ENCODE measurements around the gene LCLAT1. TPM values are rescaled to one million over a fixed set of nuclear protein-coding genes. Genes with fewer than 3 reads are reported as not detected.

Gene LCLAT1
- total RNA-seq, 1 experiment from 2014 or later = 32.9 TPM

- Histone ChIP-seq H3T11ph (ENCODE audit: low read length) (no peak overlapping the region), H4K91ac (ENCODE audit: insufficient read length, low read depth, low read length) (no peak overlapping the region), H3K79me2 (ENCODE audit: insufficient read depth, low read length) (no peaks in the 10 kb centered on the region), H4K8ac (replicated peaks; ENCODE audit: insufficient read length, low read depth, low read length) (no peak overlapping the region), H2AFZ (ENCODE audit: low read length) (no peak overlapping the region), H3K4me2 (ENCODE audit: insufficient read depth, insufficient read length, low read length) (no peak overlapping the region), H3K14ac (ENCODE audit: insufficient read depth, low read length) (no peak overlapping the region), H2BK5ac (ENCODE audit: insufficient read length, low read length) (no peak overlapping the region), H3K23ac (ENCODE audit: insufficient read length, low read depth, low read length) (no peak overlapping the region), H4K5ac (ENCODE audit: insufficient read length, low read depth, low read length) (no peak overlapping the region), H3K27me3 (ENCODE audit: insufficient read depth, low read length) (no peaks in the 10 kb centered on the region), H3K23me2 (ENCODE audit: insufficient read length, low read depth, low read length, poor library complexity, severe bottlenecking) (no peaks in the 10 kb centered on the region), H3K4ac (ENCODE audit: low read depth, low read length) (no peak overlapping the region), H2AK5ac (ENCODE audit: insufficient read length, low read length) (no peak overlapping the region), H4K20me1 (ENCODE audit: control insufficient read depth, insufficient read depth, insufficient read length) (no peaks in the 10 kb centered on the region), H3K18ac (ENCODE audit: insufficient read length, low read depth, low read length) (no peak overlapping the region), H3K9me3 (ENCODE audit: control insufficient read depth, low read depth, low read length) (no peaks in the 10 kb centered on the region), H3K27ac (ENCODE audit: insufficient read length, low read depth, low read length) (no peak overlapping the region), H3K9ac (ENCODE audit: extremely low read depth, insufficient read length, low read length) (no peak overlapping the region), H2BK20ac (ENCODE audit: low read depth, low read length, poor library complexity, severe bottlenecking) (no peak overlapping the region), H3K4me1 (ENCODE audit: insufficient read depth, low read length) (peaks cover 6% of the 10 kb centered on the region; the same call in 1 of the 2 replicates), H2BK120ac (ENCODE audit: low read depth, low read length, poor library complexity, severe bottlenecking) (no peak overlapping the region), H3K56ac (ENCODE audit: insufficient read length, low read depth, low read length) (no peak overlapping the region), H2BK15ac (ENCODE audit: low read depth, low read length) (no peak overlapping the region), H3K79me1 (ENCODE audit: insufficient read depth, low read depth, low read length, poor library complexity, severe bottlenecking) (no peaks in the 10 kb centered on the region), H2BK12ac (ENCODE audit: insufficient read length, low read depth, low read length) (no peak overlapping the region)
- no peaks in the 10 kb centered on the region for H3K36me3 Mint-ChIP-seq (ENCODE audit: insufficient read depth in 1 of 3, low read depth in 3 of 3)
- H3K4me1 Mint-ChIP-seq = peaks cover 17 to 21% of the 10 kb centered on the region in 2 experiments
- no peak overlapping the region for H3K27ac Mint-ChIP-seq
- H3K9me3 Mint-ChIP-seq = no peaks in the 10 kb centered on the region
- TF ChIP-seq, protein P1, sequence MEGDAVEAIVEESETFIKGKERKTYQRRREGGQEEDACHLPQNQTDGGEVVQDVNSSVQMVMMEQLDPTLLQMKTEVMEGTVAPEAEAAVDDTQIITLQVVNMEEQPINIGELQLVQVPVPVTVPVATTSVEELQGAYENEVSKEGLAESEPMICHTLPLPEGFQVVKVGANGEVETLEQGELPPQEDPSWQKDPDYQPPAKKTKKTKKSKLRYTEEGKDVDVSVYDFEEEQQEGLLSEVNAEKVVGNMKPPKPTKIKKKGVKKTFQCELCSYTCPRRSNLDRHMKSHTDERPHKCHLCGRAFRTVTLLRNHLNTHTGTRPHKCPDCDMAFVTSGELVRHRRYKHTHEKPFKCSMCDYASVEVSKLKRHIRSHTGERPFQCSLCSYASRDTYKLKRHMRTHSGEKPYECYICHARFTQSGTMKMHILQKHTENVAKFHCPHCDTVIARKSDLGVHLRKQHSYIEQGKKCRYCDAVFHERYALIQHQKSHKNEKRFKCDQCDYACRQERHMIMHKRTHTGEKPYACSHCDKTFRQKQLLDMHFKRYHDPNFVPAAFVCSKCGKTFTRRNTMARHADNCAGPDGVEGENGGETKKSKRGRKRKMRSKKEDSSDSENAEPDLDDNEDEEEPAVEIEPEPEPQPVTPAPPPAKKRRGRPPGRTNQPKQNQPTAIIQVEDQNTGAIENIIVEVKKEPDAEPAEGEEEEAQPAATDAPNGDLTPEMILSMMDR (conservative IDR thresholded peaks at IDR 0.05) = no peak
- H3K4me3 Mint-ChIP-seq = no peak overlapping the region
- DNase-seq = no peak
- no CpG with 5 or more reads among the region's 1 CpG for WGBS (ENCODE audit: extremely low coverage, insufficient read length, low lambda C conversion rate)
- H3K27me3 Mint-ChIP-seq (ENCODE audit: low read depth) = no peaks in the 10 kb centered on the region
Measured at GRCh38 chr2:30424231-30424630, 22.8 kb upstream of the LCLAT1 start.

All from H9 (cell line).